GM12878 (cell line): Measurements from ENCODE around the gene KCTD14. TPM values are rescaled to one million over a fixed set of nuclear protein-coding genes. Genes with fewer than 3 reads are reported as not detected.

Source experiments
- ATAC-seq: fragments of 200-7000 bp; cut with Tn5 transposase; 3 replicates; pipeline ENCODE4 v1.9.1; 2020; ENCODE audit warnings: mild to moderate bottlenecking, moderate library complexity
- BruUV-seq: library from RNA; stranded (reverse); fragments of 400-500 nt; replicated peaks from 2 replicates; lab custom pipeline; 2021; lab: Mats Ljungman, UMichigan
- CTCF ChIA-PET: fragments of 300-600 bp; sonication (Branson Sonifier 250); formaldehyde crosslinking; extraction: SDS; loops from one replicate; lab custom pipeline; 2021; ENCODE audit warnings: inconsistent platforms; lab: Yijun Ruan, JAX
- POLR2A ChIA-PET: fragments of 350-600 bp; formaldehyde crosslinking; extraction: SDS; loops from one replicate; lab custom pipeline; 2021; ENCODE audit warnings: inconsistent platforms; lab: Charles Lee
- RAD21 ChIA-PET: fragments of 300-600 bp; sonication (Branson Sonifier 250); formaldehyde crosslinking; loops from one replicate; lab custom pipeline; 2023; ENCODE audit warnings: antibody characterized with exemption; ENCODE audit not compliant: unreplicated experiment; lab: Charles Lee
- SMC1A ChIA-PET: fragments of 300-600 bp; sonication (Branson Sonifier 250); formaldehyde crosslinking; loops from one replicate; lab custom pipeline; 2023; ENCODE audit not compliant: unreplicated experiment, uncharacterized antibody; lab: Charles Lee
- DNase-seq: peaks from one replicate; pipeline ENCODE4 v3.0.0-alpha.2; 2011; ENCODE audit warnings: low read depth, low spot score
- FAIRE-seq: peaks from 3 replicates; lab custom pipeline; 2011; peaks lifted over from hg19 to GRCh38; lab: Jason Lieb, UNC
- H2AFZ ChIP-seq: 2 replicates; pipeline ENCODE4 v1.6.0; 2011; ENCODE audit warnings: low read depth, low read length, control low read depth; ENCODE audit not compliant: control insufficient read depth
- H3K27ac ChIP-seq: 2 replicates; pipeline ENCODE4 v1.5.1; 2011; ENCODE audit warnings: control low read depth; ENCODE audit not compliant: control insufficient read depth, insufficient read depth
- H3K27me3 ChIP-seq, 2 experiments: replicated peaks in 1 of 2; 2 replicates each; pipeline versions ENCODE4 v1.6.0 to v1.6.1; 2011; ENCODE audit warnings: low read length in 1 of 2; ENCODE audit not compliant: control insufficient read depth in 2 of 2, insufficient read depth in 2 of 2
- H3K36me3 ChIP-seq, 2 experiments: 2 replicates each; pipeline ENCODE4 v1.5.1; 2011; ENCODE audit warnings: low read length in 1 of 2; ENCODE audit not compliant: control insufficient read depth in 2 of 2, insufficient read depth in 2 of 2
- H3K4me1 ChIP-seq: 2 replicates; pipeline ENCODE4 v1.6.1; 2011; ENCODE audit warnings: mild to moderate bottlenecking, low read length, moderate library complexity, mixed read lengths; ENCODE audit not compliant: control insufficient read depth, insufficient read depth
- H3K4me2 ChIP-seq: 2 replicates; pipeline ENCODE4 v1.6.0; 2011; ENCODE audit warnings: control low read depth; ENCODE audit not compliant: control insufficient read depth, insufficient read depth
- H3K4me3 ChIP-seq: fragments of 200-600 bp; sonication (generic); 2 replicates; pipeline ENCODE4 v1.5.1; 2016
- H3K79me2 ChIP-seq: 2 replicates; pipeline ENCODE4 v1.6.0; 2011; ENCODE audit warnings: low read length; ENCODE audit not compliant: control insufficient read depth, insufficient read depth
- H3K9ac ChIP-seq: 2 replicates; pipeline ENCODE4 v1.8.0; 2011; ENCODE audit warnings: low read length, control low read depth, mixed read lengths; ENCODE audit not compliant: control insufficient read depth, insufficient read depth
- H3K9me3 ChIP-seq: replicated peaks from 3 replicates; pipeline ENCODE4 v1.5.1; 2011; ENCODE audit warnings: mild to moderate bottlenecking, low read length; ENCODE audit not compliant: control insufficient read depth, insufficient read depth
- H4K20me1 ChIP-seq: 2 replicates; pipeline ENCODE4 v1.6.0; 2011; ENCODE audit not compliant: control insufficient read depth, insufficient read depth
- MEF2B ChIP-seq: fragments of 450-650 bp; IDR thresholded peaks from 2 replicates; pipeline ENCODE4 v1.6.1; 2018; ENCODE audit warnings: mild to moderate bottlenecking, moderate library complexity; ENCODE audit not compliant: partially characterized antibody, poor library complexity, severe bottlenecking
- NR2C2 ChIP-seq: IDR thresholded peaks from 2 replicates; pipeline ENCODE4 v1.6.1; 2011; ENCODE audit warnings: borderline replicate concordance, low read depth; ENCODE audit not compliant: control insufficient read depth, insufficient read length
- NR2F1 ChIP-seq: fragments of 450-650 bp; conservative IDR thresholded peaks from 2 replicates; pipeline ENCODE4 v1.6.1; 2017; ENCODE audit warnings: mild to moderate bottlenecking
- POLR2A ChIP-seq: IDR thresholded peaks from 2 replicates; pipeline ENCODE4 v1.6.1; 2011; ENCODE audit warnings: low read depth, mild to moderate bottlenecking, low read length
- SREBF1 ChIP-seq: IDR thresholded peaks from 2 replicates; pipeline ENCODE4 v1.6.1; 2012; ENCODE audit warnings: mild to moderate bottlenecking, low read length
- STAT3 ChIP-seq: IDR thresholded peaks from 2 replicates; pipeline ENCODE4 v1.6.1; 2011; ENCODE audit warnings: low read depth, low read length, improper control_type of control experiment
- WGBS: methylation state at CpG from one replicate; pipeline ENCODE4 v1.1.6; 2016; ENCODE audit warnings: low lambda C conversion rate; ENCODE audit not compliant: insufficient replicate concordance, insufficient coverage; ENCODE audit errors: missing lambda C conversion rate; 5-methylcytosine and 5-hydroxymethylcytosine counted together
- in situ Hi-C: fragments of 300-500 bp; cut with MboI; formaldehyde crosslinking; loops from 9 replicates; pipeline ENCODE4 v1.14.3; 2018; ENCODE audit warnings: mixed read lengths
- intact Hi-C: fragments of 100-400 bp; cut with micrococcal nuclease; formaldehyde crosslinking; loops from one replicate; pipeline ENCODE4 v1.14.2; 2022; ENCODE audit not compliant: unreplicated experiment
- polyA plus RNA-seq, 11 experiments: library from polyadenylated mRNA; depleted of rRNA in 4 of 11; unstranded in 6 of 11; stranded (reverse) in 5 of 11; fragments of >200 nt; fragmentation: Nextera tagmentation in 4 of 11; fragmentation: Illumina TruSeq in 1 of 11; extraction: Ambion mirVana in 4 of 11; extraction: Trizol in 1 of 11; gene quantifications; 1 replicate in 1 of 11; 2 replicates in 10 of 11; pipeline versions ENCODE4 v1.2.1 to v1.2.3, GENCODE V29; 2011 to 2016; ENCODE audit warnings: inconsistent platforms in 2 of 11, missing spikeins in 2 of 11, low read depth in 1 of 11
- total RNA-seq, 4 experiments: library from RNA; depleted of rRNA in 3 of 4; stranded (reverse); fragments of >200 nt in 3 of 4; fragmentation: Illumina TruSeq in 1 of 4; extraction: Trizol in 1 of 4; gene quantifications; 2 replicates each; pipeline versions ENCODE4 v1.2.1 to v1.2.3, GENCODE V29; 2013 to 2021
- TF ChIP-seq, protein P1 (sequence below): IDR thresholded peaks from 2 replicates; pipeline ENCODE4 v1.6.1; 2012; ENCODE audit warnings: mild to moderate bottlenecking, low read depth, low read length
- TF ChIP-seq, protein P2 (sequence below): fragments of 450-650 bp; conservative IDR thresholded peaks from 2 replicates; pipeline ENCODE4 v1.6.1; 2017; ENCODE audit warnings: mild to moderate bottlenecking, moderate library complexity
- TF ChIP-seq, protein P3 (sequence below): fragments of 450-650 bp; IDR thresholded peaks from 2 replicates; pipeline ENCODE4 v1.6.1; 2017; ENCODE audit warnings: borderline replicate concordance
- TF ChIP-seq, protein P4 (sequence below): fragments of 450-650 bp; IDR thresholded peaks from 2 replicates; pipeline ENCODE4 v1.6.1; 2016; ENCODE audit warnings: mild to moderate bottlenecking

KCTD14 gene
- total and polyA plus RNA-seq, 10 of the 15 experiments (the other 5 are each of a cell fraction or from before 2014, with no cell fraction given): 0.11 to 0.63 (median 0.48) TPM

DNA sequence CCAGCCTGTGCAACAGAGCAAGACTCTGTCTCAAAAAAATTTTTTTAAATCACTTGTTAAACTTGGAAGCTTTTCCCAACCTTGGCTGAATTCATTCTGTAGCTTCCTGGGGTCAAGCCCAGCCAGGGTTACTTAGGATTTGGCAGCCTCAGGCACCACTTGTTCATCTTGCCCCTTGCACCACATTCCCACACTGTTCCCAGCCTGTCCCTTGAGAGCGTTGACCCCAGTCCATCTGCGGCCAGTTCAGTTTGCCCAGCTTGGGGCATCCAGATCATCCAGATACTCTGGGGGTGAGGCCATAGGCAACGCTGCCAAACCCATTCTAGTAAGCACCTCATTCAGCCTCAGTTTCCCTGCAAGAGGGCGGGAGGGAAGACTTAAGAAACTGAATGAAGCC is 31.9 kb upstream of the KCTD14 start (continued):
- TF ChIP-seq STAT3: no peak

DNA sequence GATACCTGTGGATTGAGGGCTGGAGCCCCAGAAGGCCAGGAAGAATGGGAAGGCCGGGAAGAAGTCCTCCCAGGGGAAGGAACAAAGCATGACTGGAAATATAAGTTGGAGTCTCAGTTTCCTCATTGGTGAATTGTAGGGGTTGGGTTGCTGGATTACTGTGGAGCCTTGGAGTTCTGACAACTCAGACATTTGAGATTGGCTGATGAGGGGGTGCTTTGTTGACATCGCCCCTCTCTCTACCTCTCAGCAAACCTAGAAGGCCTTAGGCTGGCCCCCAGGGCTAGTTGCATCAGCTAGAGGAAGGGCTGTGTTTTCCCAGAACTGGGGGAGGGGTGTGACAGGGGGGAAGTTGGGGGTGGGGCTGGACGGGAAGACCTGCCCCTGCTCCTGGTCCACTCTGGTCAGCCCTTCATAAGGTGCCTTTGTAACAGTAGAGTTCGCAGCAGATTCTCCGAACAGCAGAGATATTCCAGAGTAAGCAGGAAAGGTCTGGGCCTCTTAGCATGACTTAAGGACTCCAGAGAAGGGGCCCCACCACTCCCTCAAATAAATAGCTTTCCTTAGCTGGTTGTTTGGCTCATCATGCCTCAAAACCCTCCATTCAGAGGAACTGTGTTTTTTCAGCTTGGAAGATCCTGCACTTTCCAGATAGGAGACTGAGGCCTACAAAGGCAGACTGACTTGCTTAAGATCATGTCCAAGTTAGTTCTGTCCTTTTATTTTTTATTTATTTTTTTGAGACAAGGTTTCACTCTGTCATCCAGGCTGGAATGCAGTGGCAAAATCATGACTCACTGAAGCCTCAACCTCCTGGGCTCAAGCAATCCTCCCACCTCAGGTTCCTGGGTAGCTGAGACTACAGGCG is 28.1 kb upstream of the KCTD14 start:
- BruUV-seq: no TSS peak
- no peaks in the 10 kb centered on the region for H3K79me2 ChIP-seq
- no peak overlapping the region for H3K9ac ChIP-seq
- H3K9me3 ChIP-seq: no peaks in the 10 kb centered on the region
- H4K20me1 ChIP-seq: no peaks in the 10 kb centered on the region
- POLR2A ChIA-PET: interaction anchor here (0.6 to 0.9 kb wide), 2 partner anchors 13 to 434 kb away, joined by 3 to 6 read pairs; no protein-coding TSS in a partner anchor
- in situ Hi-C loops: no loop called here
- no peak for ATAC-seq
- H3K27ac ChIP-seq: no peak overlapping the region
- CTCF ChIA-PET: interaction anchor here (0.8 kb wide), 1 partner anchor 52 kb away, joined by 3 read pairs; no protein-coding TSS in a partner anchor
- no peak overlapping the region for H3K4me2 ChIP-seq
- SMC1A ChIA-PET: no interaction called here
- no peak for DNase-seq
- H3K36me3 ChIP-seq: no peaks in the 10 kb centered on the region
- no peak for TF ChIP-seq NR2C2
- no peak for TF ChIP-seq SREBF1
- TF ChIP-seq POLR2A: no peak
- TF ChIP-seq, protein P1, sequence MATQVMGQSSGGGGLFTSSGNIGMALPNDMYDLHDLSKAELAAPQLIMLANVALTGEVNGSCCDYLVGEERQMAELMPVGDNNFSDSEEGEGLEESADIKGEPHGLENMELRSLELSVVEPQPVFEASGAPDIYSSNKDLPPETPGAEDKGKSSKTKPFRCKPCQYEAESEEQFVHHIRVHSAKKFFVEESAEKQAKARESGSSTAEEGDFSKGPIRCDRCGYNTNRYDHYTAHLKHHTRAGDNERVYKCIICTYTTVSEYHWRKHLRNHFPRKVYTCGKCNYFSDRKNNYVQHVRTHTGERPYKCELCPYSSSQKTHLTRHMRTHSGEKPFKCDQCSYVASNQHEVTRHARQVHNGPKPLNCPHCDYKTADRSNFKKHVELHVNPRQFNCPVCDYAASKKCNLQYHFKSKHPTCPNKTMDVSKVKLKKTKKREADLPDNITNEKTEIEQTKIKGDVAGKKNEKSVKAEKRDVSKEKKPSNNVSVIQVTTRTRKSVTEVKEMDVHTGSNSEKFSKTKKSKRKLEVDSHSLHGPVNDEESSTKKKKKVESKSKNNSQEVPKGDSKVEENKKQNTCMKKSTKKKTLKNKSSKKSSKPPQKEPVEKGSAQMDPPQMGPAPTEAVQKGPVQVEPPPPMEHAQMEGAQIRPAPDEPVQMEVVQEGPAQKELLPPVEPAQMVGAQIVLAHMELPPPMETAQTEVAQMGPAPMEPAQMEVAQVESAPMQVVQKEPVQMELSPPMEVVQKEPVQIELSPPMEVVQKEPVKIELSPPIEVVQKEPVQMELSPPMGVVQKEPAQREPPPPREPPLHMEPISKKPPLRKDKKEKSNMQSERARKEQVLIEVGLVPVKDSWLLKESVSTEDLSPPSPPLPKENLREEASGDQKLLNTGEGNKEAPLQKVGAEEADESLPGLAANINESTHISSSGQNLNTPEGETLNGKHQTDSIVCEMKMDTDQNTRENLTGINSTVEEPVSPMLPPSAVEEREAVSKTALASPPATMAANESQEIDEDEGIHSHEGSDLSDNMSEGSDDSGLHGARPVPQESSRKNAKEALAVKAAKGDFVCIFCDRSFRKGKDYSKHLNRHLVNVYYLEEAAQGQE: no peak
- no peak for TF ChIP-seq NR2F1
- TF ChIP-seq, protein P2, sequence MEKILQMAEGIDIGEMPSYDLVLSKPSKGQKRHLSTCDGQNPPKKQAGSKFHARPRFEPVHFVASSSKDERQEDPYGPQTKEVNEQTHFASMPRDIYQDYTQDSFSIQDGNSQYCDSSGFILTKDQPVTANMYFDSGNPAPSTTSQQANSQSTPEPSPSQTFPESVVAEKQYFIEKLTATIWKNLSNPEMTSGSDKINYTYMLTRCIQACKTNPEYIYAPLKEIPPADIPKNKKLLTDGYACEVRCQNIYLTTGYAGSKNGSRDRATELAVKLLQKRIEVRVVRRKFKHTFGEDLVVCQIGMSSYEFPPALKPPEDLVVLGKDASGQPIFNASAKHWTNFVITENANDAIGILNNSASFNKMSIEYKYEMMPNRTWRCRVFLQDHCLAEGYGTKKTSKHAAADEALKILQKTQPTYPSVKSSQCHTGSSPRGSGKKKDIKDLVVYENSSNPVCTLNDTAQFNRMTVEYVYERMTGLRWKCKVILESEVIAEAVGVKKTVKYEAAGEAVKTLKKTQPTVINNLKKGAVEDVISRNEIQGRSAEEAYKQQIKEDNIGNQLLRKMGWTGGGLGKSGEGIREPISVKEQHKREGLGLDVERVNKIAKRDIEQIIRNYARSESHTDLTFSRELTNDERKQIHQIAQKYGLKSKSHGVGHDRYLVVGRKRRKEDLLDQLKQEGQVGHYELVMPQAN: no peak
- TF ChIP-seq, protein P3, sequence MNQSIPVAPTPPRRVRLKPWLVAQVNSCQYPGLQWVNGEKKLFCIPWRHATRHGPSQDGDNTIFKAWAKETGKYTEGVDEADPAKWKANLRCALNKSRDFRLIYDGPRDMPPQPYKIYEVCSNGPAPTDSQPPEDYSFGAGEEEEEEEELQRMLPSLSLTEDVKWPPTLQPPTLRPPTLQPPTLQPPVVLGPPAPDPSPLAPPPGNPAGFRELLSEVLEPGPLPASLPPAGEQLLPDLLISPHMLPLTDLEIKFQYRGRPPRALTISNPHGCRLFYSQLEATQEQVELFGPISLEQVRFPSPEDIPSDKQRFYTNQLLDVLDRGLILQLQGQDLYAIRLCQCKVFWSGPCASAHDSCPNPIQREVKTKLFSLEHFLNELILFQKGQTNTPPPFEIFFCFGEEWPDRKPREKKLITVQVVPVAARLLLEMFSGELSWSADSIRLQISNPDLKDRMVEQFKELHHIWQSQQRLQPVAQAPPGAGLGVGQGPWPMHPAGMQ: no peak
- no peak for TF ChIP-seq MEF2B
- no peak for TF ChIP-seq STAT3
- TF ChIP-seq, protein P4, sequence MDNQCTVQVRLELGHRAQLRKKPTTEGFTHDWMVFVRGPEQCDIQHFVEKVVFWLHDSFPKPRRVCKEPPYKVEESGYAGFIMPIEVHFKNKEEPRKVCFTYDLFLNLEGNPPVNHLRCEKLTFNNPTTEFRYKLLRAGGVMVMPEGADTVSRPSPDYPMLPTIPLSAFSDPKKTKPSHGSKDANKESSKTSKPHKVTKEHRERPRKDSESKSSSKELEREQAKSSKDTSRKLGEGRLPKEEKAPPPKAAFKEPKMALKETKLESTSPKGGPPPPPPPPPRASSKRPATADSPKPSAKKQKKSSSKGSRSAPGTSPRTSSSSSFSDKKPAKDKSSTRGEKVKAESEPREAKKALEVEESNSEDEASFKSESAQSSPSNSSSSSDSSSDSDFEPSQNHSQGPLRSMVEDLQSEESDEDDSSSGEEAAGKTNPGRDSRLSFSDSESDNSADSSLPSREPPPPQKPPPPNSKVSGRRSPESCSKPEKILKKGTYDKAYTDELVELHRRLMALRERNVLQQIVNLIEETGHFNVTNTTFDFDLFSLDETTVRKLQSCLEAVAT: no peak
- 51% methylated on average over 6 of the region's 6 CpGs for WGBS
- intact Hi-C loops: no loop called here
- no peak overlapping the region for H3K4me3 ChIP-seq
- H2AFZ ChIP-seq: no peak overlapping the region
- RAD21 ChIA-PET: no interaction called here
- no peak for FAIRE-seq
- no peaks in the 10 kb centered on the region for H3K4me1 ChIP-seq
- H3K27me3 ChIP-seq: no peaks in the 10 kb centered on the region
